Spleen (tissue), 7 donors: ENCODE data around the gene RIOK1.
"Not testable (repeated sequence)": the region's sequence is repeated elsewhere in the genome, so short reads cannot be mapped to it uniquely, and the experiment has no call there.

Source experiments
- CTCF ChIP-seq, 11 experiments: fragments of 200-600 bp in 7 of 11; fragments of 450-650 bp in 4 of 11; sonication (generic) in 4 of 11; IDR thresholded peaks in 8 of 11; conservative IDR thresholded peaks in 3 of 11; 1 replicate in 7 of 11; 2 replicates in 4 of 11; pipeline versions ENCODE4 v1.4.0 to v1.8.0; 2016 to 2021; ENCODE audit warnings: antibody characterized with exemption in 11 of 11, inconsistent platforms in 4 of 11, mild to moderate bottlenecking in 1 of 11
- POLR2A ChIP-seq, 3 donors: fragments of 450-650 bp; IDR thresholded peaks; one replicate each; pipeline ENCODE4 v1.5.1; 2017; ENCODE audit warnings: antibody characterized with exemption in 3 of 3, mild to moderate bottlenecking in 1 of 3
- POLR2AphosphoS5 ChIP-seq, 3 donors: sonication (generic); formaldehyde crosslinking; IDR thresholded peaks; one replicate each; pipeline ENCODE4 v1.5.1; 2017; ENCODE audit warnings: antibody characterized with exemption in 3 of 3
- donor health status: DM: no; HTN: no; CAD: no; lungs with moderate emphysema.
- donor health status: DM: no; HTN: no; CAD: no.
- donor health status: DM: no; HTN: no; CAD: no.

DNA sequence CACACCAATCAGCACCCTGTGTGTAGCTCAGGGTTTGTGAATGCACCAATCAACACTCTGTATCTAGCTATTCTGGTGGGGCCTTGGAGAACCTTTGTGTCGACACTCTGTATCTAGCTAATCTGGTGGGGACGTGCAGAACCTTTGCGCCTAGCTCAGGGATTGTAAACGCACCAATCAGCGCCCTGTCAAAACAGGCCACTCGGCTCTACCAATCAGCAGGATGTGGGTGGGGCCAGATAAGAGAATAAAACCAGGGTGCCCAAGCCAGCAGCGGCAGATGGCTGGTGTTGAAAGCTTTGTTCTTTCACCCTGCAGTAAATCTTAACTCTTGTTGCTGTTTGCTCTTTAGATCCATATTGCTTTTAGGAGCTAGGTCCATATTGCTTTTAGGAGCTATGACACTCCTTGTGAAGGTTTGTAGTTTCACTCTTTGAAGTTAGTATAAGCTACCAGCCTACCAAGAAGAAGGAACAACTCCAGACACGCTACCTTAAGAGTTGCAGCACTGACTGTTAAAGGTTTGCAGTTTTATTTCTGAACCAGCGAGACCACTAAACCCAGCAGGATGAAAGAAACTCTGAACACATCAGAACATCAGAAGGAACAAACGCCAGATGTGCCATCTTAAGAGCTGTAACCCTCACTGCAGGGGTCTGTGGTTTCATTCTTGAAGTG, 44.7 kb upstream of the RIOK1 start:
- not testable (repeated sequence) for TF ChIP-seq POLR2A (IDR thresholded peaks at IDR 0.05); POLR2AphosphoS5 (IDR thresholded peaks at IDR 0.05); CTCF (IDR thresholded peaks at IDR 0.05 in 8 of 11, conservative IDR thresholded peaks at IDR 0.05 in 3 of 11)
